Activated naive CD4-positive, alpha-beta T cell treated with anti-CD3 and anti-CD28 coated beads, Interleukin-2, amount 50 U/mL, for 16 hours (primary cell): Measurements from ENCODE around the gene FARP2.
A peak's percentile ranks its signal among the peaks of the same experiment; 100 is the strongest.
"Not testable (repeated sequence)": the region's sequence is repeated elsewhere in the genome, so short reads cannot be mapped to it uniquely, and the experiment has no call there.

ENCODE experiments used
- DNase-seq: peaks from one replicate; pipeline ENCODE4 v3.0.0-alpha.2; 2020

Gene FARP2, protein sequence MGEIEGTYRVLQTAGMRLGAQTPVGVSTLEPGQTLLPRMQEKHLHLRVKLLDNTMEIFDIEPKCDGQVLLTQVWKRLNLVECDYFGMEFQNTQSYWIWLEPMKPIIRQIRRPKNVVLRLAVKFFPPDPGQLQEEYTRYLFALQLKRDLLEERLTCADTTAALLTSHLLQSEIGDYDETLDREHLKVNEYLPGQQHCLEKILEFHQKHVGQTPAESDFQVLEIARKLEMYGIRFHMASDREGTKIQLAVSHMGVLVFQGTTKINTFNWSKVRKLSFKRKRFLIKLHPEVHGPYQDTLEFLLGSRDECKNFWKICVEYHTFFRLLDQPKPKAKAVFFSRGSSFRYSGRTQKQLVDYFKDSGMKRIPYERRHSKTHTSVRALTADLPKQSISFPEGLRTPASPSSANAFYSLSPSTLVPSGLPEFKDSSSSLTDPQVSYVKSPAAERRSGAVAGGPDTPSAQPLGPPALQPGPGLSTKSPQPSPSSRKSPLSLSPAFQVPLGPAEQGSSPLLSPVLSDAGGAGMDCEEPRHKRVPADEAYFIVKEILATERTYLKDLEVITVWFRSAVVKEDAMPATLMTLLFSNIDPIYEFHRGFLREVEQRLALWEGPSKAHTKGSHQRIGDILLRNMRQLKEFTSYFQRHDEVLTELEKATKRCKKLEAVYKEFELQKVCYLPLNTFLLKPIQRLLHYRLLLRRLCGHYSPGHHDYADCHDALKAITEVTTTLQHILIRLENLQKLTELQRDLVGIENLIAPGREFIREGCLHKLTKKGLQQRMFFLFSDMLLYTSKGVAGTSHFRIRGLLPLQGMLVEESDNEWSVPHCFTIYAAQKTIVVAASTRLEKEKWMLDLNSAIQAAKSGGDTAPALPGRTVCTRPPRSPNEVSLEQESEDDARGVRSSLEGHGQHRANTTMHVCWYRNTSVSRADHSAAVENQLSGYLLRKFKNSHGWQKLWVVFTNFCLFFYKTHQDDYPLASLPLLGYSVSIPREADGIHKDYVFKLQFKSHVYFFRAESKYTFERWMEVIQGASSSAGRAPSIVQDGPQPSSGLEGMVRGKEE

DNA sequence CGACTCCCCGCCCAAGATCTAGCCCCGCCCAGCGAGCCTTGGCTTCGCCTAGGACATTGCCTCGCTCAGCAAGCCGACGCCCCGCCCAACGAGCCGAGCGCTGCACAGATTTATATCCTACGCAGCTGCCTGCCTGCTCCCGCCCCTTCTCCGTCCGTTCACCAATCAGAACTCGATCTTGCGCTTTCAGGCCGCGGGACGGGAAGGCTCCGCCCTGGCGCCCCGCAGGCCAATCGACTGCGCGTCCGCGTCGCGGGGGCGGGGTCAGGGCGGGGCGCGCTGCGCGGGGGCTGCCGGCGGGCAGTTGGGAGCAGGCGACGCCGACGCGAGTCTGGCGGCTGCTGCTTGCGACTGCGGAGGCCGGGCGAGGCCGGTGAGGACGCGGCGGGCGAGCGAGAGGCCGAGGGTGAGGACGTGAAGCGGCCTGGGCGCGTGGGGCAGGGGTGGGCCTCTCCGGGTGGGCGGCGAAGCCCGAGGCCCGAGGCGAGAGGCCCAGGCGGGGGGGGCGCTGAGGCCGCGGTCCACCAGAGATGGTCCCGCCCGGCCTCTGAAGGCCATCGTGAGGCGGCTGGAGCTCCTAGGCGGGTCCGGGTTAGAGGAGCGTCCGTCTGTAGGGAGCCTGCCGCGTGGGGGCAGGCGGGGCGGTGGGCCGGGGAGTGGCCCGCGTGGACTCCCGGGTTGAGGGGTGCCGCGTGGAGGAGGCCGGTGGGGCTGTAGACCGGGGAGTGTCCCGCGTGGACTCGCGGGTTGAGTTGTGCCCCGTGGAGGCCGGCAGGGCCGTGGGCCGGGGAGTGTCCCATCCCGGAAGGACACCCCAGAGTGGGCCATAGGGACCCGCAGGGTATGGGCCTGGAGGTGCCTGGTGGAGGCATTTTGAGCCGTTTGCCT lies at the start of gene FARP2:
TSS of gene FARP2 (plus strand) at position 303 of the 888 bp plus-strand sequence. CDS start 16,823 bp downstream, outside the sequence.
- DNase-seq, result peak; percentile 98

DNA sequence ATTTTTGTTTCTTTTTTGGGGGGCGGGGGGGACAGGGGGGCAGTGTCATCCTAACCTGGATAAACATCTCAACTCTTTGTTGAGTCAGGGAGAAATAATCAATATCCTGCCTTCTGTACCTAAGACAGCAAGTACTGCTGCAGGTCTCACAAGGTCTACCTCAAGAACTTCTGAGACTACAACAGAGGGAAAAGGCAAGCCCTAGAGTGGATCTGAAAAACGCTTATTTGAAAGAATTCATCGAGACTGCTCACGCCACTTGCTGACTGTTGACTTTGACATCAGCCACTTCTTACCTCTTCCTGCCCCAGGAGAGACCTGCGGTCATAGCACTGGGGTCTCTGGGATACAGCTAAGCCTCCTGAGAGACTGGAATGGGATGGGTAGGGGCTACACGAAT lies 49.0 kb upstream of the FARP2 start:
- no peak for DNase-seq

DNA sequence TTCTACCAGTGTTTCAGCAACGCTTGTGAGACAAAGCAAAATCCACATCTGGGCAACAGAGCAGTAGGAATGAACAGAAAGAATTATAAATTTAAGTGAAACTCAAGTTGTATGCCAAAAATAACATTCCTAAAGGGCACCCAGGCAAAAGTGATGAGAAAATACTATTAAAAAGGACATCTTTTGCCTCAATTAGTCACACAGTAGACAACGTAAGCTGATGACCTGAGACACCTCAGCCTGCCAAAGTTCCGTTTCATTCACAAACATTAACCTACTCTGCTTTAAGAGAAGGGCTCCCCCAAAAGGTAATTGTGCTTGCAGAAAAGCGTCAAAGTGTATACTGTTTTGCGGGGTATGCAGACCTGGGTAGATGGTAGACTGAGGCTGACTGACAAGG lies 47.8 kb upstream of the FARP2 start:
- DNase-seq, result no peak

DNA sequence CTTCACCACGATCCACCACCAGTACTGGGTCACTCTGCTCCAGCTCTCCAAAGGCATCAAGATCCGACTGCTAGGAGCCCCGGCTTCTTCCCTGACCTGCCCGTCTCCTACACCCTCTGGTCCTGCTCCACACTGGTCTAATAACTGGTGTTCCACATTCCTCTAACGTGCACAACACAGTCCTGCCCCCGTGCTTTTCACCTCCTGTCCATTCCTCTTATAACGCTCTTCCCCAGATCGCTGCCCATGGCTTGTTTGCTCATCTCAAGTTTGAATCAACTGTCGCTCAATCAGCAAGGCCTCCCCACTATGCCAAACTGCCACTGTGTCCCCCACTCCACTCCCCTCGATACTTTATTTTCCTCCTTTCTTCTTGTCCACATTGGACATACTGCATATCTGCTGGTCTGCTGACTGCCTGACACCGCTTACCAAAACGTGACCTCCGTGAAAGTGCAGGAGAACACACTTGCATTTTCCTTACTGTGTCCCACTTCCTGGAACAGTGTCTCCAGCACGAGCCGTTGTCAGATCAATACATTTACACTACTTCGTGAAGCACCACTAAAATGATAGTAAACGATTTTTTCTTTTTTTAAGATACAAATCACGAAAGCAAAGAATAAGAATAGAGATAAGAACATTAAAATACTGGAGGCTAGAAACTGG lies 47.1 kb upstream of the FARP2 start:
- DNase-seq, result no peak

DNA sequence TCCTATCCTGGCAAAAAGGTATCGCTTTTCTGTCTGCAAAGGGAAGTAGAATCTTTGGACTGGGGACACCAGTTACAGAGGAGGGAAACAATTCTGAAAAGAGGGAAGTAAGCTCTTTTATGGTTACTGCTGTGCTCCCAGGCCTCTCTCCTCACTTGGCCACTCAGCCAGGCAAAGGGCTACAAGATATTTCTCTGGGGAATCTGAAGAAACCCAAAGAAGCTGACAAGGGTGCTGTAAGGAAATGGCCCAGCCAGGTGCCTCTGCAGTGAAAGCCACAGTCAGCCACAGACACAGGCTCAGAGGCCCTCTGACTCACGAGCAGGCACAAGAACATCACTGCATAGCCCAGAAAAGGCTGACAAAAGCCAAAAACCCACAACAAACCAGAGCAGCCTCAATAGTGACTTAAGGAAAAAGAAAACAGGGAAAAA lies 46.4 kb upstream of the FARP2 start:
- peak; percentile 59 for DNase-seq

DNA sequence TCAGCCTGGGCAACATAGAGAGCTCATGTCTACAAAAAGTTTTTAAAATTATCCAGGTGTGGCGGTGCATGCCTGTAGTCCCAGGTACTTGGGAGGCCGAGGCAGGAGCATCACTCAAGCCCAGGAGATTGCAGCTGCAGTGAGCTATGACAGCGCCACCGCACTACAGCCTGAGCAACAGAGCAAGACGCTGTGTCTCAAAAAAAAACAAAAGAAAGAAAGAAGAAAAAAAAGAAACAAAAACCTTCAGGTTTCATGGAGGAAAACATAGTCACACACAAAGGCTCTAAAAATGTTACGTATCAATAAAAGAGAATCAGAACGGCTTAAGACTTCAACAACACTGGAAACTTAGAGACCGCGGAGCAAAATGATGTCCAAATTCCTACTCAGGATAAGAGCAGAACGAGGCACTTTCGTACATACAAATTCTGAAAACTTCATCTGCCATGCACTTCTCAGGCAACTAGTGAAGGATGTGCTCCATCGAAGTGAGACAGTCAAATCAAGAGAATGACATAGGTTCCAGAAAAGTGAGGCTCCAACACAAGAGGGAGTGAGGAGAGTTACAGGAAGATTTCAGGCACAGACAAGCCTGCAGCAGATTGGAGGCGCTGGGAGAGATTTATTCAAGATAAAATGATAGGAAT lies 45.0 kb upstream of the FARP2 start:
- DNase-seq, result no peak

DNA sequence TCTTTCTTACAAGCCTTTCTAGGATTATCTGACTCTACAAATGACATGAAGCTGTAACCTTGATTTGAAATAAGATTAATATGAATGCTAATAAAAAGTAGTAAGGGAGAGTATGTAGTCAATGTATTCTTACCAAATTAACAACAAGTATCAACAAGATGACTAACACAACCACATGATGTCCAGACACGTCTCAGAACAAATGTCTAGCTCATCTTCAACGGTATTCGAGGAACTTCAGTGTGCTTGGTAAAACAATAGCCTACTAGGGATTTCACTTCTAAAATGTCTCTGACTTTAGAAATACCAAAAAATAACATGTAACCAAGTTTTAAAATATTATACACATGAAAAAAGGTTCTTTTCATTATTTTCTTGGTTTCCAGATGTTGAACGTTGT lies 44.0 kb upstream of the FARP2 start:
- no peak for DNase-seq

DNA sequence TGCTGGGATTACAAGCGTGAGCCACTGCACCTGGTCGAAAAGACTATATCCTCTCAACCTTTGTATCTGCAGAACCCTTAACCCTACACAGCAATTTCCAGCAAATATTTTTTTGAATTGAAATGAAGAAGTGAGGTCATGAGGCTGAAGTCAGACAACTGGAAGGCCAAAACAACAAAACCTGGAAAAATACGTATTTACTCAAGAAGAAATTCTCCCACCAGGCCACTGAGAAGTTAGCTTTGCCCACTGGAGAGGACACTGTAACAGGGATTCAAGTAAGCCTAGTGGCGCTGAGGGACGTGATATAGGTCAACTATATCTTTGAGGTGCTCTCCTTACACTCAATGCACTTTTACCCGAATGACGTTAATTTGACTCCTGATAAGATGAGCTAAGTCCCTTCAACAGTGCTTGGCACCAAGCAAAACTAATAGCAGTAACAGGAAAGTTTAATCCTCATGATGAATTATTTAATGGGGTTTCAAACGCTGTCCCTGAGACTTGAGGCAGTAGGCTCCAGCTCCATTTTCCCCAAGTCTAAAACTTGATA lies 42.5 kb upstream of the FARP2 start:
- DNase-seq, result no peak

DNA sequence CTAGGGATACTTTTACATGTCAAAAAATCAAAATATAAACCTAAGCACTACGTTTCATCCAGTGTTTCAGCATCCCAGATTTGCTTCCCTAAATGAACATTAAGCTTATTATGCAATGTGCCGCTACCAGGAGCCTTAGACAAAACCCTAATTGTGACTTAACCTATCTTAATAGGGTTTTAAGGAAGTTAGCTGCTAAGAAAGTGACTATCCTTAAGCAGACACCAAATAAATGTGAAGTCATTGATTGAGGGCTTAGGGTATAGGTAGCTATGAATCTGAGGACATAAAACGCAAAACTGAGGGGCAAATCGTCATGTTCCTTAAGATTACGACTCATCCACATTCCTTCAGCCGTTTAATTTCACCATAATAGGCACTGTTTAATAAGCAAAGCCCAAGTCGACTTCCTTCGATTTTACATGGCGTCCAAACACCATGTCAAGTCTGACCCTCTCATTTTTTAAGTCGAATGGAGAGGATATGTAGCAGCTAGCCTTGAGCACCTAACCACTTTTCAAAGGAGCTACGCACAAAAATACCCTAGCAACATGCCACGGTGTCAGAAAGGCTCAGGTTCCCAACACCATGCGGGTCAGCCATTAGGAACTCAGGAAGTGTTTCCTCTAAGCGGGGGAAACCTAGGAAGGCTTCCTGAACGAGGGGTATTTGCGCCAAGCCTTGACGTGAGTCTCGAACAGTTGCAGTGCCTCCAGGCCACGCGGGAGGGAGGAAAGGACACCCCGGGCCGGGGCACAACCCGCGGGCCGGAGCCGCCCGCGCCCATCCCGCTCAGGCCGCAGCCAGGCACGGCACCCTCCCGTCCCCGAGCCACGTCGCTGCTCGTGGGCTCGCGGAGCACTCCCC lies 41.6 kb upstream of the FARP2 start:
- no peak for DNase-seq

DNA sequence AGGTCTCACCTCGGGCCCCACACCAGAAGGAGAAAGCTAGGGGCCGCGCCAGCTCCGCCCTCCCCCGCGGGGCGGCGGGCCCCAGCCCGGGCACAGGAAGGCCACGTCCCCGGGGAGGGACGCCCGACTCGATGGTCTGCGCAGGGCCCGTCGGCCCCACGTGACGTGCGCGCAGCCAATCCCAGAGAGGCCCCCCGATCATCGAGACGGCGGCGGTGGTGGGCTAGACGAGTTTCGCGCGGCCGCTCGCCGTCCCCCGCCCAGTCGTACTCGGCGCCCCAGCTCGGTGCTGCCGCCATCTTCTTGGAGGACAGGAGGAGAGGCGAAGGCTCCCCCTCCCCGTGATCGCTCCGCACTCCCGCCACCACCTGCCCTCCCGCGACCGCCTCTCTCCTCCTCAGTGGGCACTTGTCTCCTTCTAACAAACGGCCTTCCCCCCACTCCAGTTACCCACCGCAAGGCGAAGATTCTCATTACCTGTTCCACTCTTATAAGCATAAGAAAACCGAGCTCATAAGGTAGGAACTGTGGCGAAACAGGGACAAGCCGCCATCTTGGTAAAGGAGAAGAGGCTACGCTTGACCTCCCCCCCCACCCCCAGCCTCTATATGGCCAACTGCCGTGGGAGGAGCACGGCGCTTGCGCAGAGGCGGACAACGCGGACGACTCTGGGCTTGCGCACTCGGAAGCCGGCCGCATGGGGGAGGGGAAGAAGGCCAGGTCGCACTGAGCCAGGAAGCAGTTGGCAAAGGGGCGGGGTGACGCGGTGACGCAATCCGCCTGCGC lies 40.8 kb upstream of the FARP2 start, which contains the start of gene HDLBP:
TSS of gene HDLBP (minus strand) at position 580 of the 786 bp plus-strand sequence. CDS start 48,803 bp downstream, outside the sequence.
- DNase-seq, result peak; percentile 100

DNA sequence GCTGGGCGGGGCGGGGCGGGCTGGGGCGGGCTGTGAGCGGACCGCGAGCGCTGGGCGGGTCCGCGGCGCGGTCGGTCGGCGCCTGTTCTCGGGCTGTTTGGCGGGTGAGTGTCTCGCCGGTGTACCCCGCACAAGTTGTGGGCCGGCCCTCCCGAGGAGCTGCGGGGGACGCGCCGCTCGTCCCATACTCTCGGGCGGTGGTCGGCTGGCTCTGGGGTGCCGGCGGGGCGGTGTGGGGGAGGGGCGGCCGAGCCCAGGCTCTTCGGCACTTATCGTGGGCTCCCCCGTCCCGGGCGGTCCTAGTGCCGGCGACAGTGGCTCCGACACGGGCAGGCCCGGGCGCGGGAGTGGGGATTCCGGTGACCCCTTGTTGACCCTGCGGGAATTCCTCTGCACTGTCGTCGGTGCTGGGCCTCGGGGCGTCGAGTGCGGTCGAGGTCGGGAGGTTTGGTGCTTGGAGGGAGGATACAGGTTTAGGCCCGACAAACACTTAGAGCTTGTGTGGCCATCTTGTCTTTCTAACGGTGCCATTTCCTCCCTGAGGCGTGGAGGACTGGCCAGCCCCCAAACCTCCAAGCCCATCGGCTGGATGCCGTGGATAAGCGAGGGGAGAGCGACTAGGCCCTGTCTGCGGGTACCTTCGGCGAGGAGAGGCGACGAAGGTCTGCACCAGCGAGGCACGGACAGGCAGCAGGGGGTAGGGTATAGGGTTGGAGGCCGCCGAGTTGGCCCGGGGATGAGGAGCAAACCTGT lies 40.0 kb upstream of the FARP2 start, which contains the start of gene SEPTIN2:
TSS of gene SEPTIN2 (plus strand) at position 47 of the 753 bp plus-strand sequence. CDS start 8,308 bp downstream, outside the sequence.
- DNase-seq, result peak; percentile 79

DNA sequence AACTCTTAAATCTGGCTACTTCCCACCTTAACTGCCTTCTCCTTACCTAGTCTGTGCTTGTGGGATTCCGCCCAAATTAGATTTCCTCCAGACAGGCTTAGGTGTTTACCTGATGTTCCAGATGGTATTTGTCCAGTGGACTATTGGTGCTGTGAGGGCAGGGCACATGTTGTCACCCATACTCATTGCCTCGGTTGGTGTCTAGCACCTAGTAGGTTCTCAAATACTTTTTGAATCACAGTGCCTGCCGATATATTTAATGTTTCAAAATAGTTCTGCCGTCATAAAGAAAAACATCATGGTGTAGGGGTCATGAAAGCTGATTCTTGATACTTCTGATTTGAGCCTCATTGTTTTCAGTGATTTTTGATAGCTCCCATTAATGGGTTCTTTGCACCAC lies 39.3 kb upstream of the FARP2 start:
- no peak for DNase-seq

DNA sequence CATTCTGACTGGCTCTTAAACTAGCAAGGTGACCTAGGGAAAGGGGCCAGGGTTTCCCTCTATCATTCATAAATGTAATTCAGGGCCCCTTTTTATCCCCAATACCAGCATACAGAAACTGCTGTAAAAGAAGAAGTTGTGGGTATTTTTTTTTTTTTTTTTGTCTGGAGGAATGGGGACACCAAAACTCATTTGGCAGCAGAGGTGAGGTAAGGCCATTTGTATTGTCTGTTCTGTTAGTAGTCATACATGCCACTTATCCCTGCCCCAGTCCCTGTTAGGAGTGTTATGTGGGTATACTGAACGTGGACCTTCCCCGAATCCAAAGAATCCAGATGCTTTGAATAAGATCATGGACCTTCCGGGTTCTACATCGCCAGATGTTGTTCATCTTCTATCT lies 38.7 kb upstream of the FARP2 start:
- no peak for DNase-seq

DNA sequence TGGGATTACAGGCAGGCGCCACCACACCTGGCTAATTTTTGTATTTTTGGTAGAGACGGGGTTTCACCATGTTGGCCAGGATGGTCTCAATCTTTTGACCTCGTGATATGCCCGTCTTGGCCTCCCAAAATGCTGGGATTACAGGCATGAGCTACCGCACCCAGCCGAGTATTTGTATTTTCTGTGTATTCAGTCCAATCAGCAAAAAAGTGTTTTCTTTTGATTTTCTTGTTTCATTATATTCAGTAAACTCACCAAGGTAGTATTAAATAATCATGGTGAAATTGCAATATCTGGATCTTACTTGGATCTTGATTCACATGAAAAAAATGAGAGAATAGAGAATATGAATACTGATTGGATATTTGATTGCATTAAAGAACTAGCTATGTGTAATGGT lies 37.3 kb upstream of the FARP2 start:
- DNase-seq, result not testable (repeated sequence)

DNA sequence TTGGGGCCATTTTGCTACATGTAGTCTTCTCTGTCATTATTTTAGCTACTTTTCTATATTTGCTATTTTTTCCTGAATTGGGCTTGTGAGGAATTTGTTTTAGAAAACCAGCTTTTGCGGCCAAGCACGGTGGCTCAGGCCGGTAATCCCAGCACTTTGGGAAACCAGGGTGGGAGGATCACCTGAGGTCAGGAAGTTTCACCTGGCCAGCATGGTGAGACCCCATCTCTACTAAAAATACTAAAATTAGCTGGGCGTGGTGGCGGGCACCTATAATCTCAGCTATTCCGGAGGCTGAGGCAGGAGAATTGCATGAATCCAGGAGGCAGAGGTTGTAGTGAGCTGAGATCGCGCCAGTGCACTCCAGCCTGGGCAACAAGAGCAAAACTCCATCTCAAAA lies 35.7 kb upstream of the FARP2 start:
- DNase-seq, result no peak

DNA sequence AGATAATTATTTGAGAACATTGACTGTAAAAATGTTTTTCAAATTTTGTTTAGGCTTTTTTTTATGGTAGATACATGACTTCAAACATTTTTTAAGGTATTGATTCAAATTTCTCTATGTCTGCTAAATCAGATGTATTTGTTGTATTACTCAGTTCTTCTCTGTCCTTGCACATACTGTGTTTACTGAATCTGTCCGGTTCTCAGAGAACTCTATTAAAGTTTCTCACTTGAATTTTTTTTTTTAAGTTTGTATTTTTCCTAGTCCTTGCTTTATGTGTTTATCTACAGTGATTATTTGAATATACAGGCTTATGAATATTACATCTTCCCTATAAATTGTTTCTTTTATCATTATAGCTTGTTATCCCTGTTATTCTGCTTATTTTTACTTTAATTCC lies 35.1 kb upstream of the FARP2 start:
- DNase-seq, result no peak

DNA sequence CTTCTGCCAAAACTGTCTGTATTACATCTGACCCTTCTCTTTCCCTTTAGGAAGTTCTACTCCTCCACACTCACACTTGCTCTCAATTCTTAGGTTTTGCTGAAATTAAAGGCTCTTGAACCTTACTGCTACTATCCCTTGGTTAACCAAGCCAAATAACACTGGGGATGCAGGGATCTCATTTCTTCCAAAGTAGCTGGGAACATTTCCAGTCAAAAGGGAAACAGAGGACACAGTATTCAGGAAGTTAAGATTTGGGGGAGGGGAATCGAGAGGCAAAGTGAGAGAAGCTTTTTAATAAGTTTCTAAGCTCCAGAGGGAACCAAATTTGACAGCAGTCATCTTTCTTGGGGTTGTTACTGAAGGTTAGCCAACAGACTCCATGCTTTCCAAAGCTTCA lies 34.2 kb upstream of the FARP2 start:
- no peak for DNase-seq

DNA sequence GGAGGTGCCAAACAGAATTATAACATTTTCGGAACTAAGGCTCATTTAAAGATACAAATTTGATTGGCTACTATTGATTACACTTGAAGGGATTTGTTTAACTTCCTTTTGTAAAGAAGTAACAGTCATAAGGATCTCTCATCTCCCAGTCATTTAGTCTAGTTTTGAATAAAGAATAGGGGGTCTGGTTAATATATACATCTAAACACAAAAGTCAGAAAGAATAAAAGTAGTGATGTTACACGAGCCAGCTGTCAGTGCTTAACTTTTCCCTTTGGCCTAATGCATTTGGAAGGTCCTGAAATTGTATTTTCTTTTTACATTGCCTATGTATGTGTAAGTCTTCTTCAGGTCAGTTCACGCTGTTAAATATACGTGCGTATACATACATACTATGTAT lies 32.3 kb upstream of the FARP2 start:
- DNase-seq, result no peak
